ENCODE measurements around the gene ERCC6L.
A peak's percentile ranks its signal among the peaks of the same experiment; 100 is the strongest.
"Not testable (repeated sequence)": the region's sequence is repeated elsewhere in the genome, so short reads cannot be mapped to it uniquely, and the experiment has no call there.

The ERCC6L gene

DNA sequence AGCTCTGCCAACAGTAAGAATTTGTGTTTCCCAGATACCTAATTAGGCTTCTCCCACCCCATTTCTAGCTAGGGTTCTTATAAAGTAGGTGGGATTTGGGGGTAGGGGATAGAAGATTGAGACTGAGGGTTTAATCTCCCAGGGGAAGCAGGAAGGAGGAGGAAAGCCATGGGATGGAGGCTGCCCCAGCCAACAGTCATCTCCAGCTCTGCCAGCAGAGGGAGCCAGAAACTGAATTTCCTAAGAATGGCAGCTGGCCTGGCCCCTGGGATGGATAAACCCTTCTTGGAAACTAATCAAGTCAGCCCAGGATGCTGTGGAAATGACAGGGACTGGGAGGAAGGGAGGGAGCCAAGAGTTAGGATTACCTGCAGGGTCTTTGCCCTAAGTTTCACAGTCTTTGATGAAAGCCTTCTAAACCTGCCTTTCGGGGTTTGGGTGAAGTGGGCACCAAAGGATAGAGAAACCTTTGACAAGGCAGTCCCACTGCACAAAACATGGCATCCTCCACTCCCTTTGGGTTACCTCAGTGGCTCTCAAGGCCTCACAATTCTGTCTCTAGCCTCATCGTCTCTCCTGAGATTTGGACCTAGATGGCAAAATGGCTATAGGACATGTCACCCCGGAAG is 6.7 kb upstream of the ERCC6L start:
- DNase-seq (ENCODE audit: low spot score), result peak; percentile 77

DNA sequence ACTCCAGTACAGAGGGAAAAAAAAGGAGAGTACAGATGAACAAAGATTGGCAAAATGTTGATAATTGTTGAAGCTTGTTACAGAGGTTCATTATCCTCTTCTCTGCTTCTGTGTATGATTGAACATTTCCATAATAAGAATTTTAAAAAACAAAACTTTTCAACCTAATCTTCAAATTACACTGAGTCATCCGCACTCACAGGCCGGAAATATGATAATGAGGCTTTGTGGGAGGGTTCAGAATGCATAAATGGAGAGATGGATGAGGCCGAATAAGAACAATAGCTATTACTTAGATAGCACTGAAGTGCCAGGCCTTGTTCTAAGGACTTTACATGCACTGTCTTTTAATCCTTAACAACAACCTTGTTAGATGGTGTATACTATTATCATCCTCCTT is 4.6 kb upstream of the ERCC6L start:
- DNase-seq (ENCODE audit: low spot score), result no peak

DNA sequence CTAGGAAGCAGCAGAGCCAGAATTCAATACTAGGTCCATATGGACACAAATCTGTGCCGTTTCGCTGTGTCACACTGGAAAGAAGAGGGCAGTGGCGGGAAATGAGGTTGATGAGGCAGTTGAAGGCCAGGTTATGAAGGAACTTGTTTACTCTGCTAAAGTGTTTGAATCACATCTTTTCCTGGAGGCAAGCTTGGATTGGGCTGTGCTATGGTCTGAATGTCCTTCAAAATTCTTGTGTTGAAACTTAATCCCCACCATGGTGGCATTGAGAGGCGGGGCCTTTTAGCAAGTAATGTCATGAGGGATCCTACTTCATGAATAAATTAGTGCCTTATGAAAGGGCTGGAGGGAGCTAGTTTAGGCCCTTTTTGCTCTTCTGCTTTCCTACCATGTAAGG is 2.1 kb upstream of the ERCC6L start:
- no peak for DNase-seq (ENCODE audit: low spot score)

DNA sequence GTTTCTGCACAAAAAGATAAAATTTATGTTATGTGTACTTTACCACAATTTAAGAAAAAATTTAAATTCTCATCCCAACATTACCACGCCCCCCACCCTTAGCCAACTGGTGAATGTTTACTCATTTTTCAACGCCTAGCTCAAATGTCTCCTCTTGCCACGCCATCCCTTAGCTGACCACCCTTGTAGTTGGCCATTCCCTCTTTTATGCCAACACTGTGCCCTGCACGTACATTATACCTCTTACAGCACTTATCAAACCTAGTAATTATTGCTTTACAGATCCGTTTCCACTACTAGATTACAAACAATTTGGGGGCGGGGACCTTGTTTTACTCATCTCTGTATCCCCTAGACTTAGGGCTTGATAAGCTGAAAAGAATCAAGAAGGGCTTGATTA is 644 bp downstream of the ERCC6L start:
- DNase-seq (ENCODE audit: low spot score), result no peak

DNA sequence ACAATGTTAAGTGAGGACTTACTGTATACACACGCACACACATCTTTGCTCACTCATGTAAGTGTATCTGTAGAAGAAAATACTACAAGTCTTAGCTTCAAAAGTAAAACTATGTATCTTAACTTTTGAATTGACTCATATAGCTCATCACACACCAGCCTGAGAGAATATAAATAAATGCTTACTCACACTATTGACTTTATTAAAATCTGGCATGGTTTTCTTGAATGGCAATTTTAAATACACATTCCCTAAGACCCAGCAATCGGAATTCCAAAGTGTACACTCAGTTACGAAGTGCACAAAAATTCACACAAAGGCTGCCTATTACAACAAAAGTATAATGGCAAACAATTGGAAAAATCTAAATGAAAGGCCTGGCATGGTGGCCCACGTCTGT is 2.0 kb downstream of the ERCC6L start:
- no peak for DNase-seq (ENCODE audit: low spot score)

DNA sequence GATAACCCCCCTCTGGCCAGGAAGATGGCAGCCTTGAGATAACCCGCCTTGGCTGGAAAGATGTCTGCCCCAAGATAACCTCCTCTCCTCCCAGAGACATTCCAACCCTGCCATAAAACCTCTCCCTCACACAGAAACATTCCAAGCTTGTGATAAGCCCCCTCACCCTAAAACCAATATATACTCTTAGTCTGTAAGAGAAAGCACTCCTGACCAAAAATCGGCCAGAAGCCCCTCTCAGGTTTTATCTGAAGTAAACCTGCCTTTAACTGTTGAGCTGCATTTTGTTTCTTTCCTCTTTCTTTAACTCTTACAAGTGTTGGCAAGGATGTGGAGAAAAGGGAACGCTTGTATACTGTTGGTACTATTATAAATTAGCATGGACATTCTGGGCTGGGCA is 8.5 kb downstream of the ERCC6L start:
- no peak for DNase-seq (ENCODE audit: low spot score)

DNA sequence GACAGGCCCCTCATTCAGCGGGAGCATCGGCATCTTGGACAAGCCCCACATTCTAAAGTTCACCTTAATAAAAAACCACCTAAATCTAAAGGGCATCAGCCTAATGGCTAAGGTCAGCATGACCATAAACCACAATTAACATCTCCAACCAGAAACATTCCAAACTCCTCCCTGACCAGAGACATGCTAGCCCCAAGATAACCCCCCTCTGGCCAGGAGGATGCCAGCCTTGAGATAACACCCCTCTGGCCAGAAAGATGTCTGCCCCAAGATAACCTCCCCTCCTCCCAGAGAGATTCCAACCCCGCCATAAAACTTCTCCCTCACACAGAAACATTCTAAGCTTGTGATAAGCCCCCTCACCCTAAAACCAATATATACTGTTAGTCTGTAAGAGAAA is 18.5 kb downstream of the ERCC6L start:
- not testable (repeated sequence) for DNase-seq (ENCODE audit: low spot score)

DNA sequence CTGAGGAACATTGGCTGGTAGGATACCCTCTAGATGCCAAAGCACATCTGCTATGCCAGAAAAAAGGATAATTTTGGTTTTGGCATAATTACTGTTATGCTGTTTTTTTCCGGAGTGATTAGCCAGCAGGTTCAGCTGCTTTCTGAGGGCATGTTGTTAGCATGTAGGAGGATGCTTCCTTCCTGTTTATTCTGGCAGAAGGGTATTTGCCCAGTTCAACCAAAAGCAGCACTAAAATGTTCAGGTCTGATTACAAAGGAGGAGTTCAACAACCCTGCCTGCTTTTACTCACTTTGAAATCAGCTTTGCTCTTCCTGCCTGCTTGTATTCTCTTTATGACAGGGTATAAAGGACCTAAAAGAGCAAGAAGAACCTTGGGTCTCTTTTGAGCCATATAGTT is 21.9 kb downstream of the ERCC6L start:
- DNase-seq (ENCODE audit: low spot score), result no peak

DNA sequence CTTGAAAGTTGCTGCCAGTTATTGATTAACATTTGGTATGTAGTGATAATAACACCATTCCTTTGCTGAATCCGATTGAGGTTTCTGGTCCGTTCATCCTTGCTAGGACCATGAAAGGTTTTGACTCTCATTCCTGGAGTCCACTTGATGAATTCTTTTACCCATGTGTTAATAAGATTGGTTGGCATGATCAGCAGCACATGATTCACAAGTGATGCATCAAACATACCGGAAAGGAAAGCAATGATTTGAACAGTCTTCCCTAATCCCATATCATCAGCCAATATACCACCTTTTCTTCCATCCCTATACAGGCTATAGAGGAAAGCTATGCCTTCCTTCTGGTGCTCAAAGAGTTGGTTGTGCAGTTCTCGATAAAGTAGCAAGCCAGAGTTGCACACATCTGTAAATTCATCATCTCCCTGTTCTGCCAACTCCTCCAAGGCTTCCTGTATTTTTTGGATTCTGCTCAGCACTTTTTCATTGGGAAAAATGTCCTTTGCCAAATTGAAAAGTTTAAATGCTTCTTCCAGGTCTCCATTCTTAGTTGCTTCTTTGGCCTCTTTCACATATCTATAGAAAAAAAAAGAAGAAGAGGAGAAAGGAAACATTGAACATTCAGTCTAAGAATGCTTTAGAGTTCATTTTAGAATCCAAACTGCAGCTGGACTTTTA is 30.6 kb downstream of the ERCC6L start:
- no peak for DNase-seq (ENCODE audit: low spot score)

DNA sequence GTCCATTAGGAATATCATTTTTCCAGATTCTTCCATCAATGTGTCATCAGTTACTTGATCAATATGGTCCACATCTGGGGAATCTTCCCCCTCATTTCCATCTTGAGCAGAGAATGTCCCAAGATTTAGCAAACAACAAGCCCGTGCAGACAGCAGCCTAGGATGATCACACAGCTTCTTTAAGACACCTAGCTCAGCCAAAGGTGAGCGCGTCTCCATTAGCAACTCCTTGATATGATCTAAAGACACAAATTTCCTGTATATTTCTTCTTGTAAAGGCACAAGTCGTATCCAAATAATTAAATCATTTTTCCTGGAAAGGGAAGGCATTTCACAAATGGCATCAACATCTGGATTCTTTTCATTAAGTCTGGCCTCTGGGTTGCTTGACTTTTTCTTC is 31.5 kb downstream of the ERCC6L start:
- DNase-seq (ENCODE audit: low spot score), result no peak

DNA sequence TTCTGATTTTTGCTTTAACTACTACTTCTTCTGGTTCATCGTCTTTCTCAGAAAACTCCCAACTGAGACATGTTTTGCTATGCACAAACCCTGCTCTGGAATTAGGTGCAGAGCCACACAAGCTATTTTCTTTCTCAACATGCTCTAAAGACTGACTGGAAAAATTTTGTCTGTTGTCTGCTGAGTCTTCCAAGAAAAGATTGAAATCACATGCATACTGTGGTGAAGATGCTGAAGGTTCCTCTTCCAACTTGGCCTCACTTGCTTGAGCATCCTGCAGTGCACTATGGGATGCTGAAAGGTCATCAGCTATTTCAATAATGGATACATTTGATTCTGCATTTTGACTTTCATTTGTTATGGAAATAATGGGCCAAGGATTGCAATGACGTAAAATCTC is 33.1 kb downstream of the ERCC6L start:
- DNase-seq (ENCODE audit: low spot score), result no peak

DNA sequence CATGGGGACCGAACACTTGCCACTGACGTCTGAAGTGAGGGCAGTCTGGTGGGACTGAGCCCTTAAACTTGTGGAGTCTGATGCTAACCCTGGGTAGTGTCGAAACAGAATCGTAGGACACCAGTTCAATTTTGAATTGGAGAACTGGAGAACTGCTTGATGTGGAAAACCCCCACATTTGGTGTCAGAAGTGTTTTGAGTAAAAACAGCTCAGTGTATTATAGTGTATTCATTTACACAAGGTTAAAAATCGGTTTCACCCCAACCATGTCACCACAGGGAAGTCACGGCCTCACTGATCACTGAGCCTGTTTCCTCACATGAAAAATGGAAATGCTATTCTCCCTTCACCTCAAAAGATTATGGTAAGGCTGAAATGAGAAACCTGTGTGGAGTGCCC is 35.4 kb downstream of the ERCC6L start:
- no peak for DNase-seq (ENCODE audit: low spot score)

DNA sequence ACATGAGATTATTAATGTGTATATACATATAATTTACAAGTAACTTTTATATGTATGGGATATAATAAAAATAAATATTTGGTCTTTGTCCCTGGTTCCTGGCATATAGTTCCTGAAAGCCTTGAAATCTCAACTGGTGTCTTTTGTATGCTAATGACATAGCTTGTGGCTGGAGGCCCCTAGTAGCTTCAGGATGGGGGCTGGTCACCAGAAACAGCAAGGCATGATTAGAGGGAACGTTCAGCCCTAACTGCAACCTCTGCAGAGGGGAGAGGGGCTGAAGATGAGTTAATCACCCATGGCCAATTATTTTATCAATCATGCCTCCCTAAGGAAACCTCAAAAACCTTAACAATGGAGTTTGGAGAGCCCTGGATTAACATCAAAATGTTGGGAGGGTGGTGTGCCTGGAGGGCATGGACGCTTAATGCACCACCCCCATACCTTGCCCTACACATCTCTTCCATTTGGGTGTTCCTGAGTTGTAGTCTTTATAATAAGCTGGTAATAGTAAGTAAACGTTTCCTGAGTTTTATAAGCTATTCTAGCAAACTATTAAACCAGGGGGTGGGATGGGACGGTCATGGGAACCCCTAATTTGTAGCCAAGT is 35.9 kb downstream of the ERCC6L start:
- peak; percentile 6 for DNase-seq (ENCODE audit: low spot score)

DNA sequence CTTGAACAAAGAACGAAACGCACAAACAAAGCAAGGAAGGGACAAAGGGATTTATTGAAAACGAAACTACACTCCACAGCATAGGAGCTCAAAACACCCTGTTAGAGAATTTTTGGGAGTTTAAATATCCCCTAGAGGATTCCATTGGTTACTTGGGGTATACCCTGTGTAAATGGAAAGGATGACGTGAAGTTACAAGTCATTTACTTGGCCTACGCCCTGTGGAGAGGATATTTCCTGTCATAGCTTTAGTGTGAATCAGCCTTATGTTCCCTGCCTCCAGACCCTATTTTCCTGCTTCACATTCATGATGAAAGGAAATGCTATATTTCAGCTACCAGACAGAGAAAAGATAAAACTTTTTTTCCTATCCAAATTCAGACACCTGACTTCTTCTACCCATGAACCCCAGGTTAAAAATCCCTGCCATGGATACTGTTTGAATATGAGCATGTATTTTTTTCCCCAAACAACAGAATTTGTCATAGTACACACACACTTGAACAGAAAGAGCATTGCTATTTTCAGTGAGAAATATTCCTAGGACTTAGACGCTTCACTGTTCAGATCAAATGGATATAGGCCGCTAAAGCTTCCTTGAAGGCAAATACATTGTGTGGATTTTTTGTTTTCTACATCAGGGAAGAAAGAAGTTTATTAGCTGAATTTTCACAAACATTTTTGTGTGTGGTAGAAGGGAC is 36.8 kb downstream of the ERCC6L start:
- no peak for DNase-seq (ENCODE audit: low spot score)

DNA sequence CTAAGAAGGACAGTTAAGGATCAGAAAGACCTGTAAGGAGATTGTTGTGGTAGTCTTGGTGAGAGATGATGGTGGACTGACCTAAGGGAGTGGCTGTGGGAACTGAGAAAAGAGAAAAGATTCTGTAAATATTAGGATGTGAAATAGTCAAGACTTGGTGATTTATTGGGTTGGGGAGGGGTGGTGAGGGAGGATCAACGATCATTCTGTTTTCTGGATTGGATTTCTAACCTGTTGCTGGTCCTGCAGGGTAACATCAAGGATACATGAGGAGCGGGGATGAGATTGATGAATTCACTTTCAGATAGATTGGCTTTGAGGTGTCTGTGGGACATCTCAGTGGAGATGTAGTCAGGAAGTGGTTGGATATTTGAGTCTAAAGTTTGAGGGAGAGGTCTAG is 55.9 kb downstream of the ERCC6L start:
- no peak for DNase-seq (ENCODE audit: low spot score)

DNA sequence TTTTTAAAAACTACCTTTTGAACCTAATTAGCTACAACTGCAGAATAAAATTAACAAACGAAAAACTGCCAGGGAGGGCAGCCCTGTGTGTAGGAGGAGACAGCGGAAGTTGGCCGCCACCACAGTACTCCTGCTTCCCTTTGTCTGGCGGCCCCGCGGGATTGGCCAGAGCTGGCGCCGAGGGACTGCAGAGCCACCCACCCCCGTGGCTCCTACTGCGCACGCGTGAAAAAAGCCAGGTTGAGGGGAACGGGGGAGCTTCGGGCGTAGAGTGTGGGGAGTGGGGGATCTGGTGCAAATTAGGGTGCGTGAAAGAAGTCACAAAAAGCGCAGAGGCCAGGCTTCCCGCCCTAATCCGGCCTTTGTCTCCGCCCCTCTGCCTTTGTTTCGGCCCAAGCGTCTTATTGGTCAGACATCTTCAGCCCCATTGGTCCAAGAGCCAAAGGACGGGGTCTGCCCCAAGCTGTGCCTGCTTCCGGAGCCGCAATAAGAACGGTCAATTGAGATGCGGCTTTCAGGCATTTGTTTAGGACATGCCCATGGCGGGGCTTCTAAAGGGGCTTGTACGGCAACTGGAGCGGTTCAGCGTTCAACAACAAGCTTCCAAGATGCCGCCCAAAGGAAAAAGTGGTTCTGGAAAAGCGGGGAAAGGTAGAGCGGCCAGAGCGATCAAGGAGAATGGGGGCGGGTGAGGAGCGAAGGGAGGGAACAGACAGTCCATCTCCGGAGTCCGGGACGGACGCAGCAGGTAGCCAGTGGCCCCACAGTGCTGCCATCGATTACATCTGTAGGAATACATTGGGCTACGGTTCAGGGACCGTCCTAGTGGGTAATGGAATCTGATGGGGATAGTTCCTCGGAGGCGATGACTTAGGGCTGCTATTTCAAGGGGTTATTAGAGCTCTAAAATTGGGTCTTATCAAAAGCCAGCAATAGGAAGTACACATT is 57.4 kb downstream of the ERCC6L start, which contains the start of gene PIN4:
Gene PIN4 (plus strand): TSS at position 580 of the 948 bp plus-strand sequence. CDS start 29 bp downstream, at position 609.
- peak; percentile 85 for DNase-seq (ENCODE audit: low spot score)

DNA sequence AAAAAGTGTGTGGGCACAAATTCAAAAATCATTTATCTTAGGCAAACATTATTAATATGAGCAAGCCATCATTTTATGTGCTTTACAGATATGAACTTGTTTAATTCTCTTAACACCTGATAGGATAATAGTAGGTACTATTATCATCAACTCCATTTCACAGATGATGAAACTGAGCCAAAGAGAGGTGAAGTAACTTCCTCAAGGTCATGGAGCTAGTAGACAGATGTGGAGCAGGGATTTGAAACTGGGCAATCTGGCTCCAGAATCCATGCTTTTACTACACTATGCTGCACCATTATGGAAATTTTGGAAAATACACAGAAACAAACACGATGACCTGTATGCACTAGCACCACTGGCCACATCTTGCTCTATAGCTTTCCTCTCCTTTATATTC is 58.3 kb downstream of the ERCC6L start:
- no peak for DNase-seq (ENCODE audit: low spot score)

DNA sequence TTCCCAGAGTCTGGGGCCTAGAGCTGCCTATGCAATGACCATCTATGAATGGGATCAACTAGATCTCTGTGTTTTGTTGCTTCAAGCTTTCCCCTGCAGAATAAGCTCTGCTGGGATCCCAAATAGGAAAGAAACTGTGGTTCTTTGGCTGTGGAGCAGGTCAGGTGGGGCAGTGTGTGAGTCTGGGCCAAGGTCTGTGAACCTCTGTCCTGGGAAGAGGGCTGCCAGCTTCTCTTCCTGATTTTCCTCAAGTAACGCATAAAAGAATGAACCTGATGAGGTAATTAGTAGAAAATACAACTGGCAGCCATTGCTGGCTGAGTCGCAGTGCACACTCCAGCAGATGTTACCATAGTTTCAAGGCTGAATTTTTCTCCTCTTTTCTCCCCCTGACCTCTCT is 61.8 kb downstream of the ERCC6L start:
- DNase-seq (ENCODE audit: low spot score), result no peak

DNA sequence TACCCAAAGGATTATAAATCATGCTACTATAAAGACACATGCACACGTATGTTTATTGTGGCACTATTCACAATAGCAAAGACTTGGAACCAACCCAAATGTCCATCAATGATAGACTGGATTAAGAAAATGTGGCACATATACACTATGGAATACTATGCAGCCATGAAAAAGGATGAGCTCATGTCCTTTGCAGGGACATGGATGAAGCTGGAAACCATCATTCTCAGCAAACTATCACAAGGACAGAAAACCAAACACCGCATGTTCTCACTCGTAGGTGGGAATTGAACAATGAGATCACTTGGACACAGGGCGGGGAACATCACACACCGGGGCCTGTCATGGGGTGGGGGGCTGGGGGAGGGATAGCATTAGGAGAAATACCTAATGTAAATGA is 62.5 kb downstream of the ERCC6L start:
- DNase-seq (ENCODE audit: low spot score), result not testable (repeated sequence)

DNA sequence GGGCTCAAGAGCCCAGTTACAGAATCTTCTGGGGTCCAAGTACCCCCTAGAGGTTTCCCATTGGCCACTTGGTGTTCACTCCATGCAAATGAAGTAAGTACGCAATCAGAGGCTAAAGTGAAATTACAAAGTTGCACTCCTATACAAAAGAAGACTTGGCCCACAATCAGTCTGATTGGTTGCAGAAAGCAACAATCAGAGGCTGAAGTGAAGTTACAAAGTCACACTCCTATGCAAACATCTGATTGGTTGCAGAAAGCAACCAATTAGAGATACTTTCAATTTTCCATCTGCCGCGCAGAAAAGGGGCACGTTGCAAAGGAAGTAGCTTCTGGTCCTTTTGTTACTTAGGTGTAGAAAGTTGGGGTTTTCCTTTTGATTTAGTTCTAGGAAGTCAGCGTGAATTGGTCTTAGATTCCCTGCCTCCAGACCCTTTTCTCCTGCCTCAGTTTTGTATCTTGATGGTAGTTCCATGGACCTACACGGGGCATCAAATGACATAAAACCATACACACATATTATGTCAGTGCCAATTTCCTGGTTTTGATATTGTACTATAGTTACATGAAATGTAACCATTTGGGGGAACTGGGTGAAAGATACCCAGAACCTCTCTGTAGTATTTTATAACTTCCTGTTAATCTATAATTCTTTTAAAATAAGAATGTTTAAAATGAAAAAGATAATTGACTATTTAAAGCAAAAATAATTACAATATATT is 69.7 kb downstream of the ERCC6L start:
- no peak for DNase-seq (ENCODE audit: low spot score)

DNA sequence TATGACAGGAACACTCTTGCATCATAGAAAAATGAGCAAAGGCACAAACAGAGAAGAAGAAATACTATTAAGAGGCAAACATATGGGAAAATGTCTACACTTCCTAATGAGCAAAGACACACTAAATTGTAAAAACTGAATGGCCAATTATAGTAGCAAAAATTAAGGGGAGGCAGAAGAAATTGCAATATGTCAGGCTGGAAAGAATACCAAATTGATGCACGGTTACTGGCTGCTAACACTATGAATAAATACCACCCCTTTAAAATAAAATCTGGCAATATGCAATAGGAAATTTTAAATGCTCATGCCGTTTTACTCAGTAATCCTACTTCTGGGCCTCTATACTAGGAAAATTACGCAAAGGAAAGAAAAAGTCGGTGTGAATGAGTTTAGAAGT is 73.3 kb downstream of the ERCC6L start:
- DNase-seq (ENCODE audit: low spot score), result no peak
